PC-9 (cell line): ENCODE measurements around the gene KRTAP10-3.

Experiments used
- CTCF ChIP-seq: fragments of 200-600 bp; sonication (generic); conservative IDR thresholded peaks from 2 replicates; pipeline ENCODE4 v1.6.1; 2017; ENCODE audit warnings: mixed run types, antibody characterized with exemption, mild to moderate bottlenecking, moderate library complexity
- EZH2 ChIP-seq: fragments of 200-600 bp; sonication (generic); IDR thresholded peaks from 2 replicates; pipeline ENCODE4 v1.8.0; 2017; ENCODE audit warnings: antibody characterized with exemption, low read depth

DNA sequence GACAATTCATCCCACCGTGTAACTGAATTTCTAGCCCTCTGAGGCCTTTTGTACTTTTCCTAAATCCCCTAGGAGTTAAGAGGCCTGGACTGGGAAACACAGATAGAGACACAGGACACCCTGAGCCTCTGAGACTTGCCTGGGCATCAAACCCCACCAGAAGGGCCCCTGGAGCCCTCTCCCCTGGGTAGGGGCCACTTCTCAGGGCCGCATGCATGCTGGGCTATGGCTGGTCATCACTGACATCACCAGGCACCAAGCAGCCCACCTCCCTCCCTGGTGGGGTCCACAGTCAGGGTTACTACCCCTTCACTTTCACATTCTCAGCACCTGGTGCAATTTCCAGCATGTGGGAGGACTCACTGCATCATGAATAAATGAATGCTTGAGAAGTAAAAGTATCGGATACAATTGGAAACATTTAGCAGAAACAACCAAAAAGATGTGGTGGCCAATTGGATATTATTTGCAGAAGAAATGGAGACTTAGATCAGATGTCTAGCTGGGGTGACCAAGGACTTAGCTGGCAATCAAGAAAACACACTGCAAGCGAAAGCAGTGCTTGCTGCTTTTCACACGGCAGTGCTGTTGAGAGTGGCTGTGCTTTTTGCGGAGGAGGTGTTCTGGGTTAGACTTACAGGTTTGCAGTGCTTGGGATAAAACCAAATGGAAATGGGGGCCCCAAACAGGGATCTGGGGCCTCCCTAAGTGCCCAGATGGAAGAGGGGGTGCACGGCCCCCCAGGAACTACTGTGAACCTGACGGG, 40.9 kb upstream of the KRTAP10-3 start:
- TF ChIP-seq CTCF = no peak
- TF ChIP-seq EZH2 = no peak
